HepG2 (cell line): ENCODE results near the gene SCAF4. TPM values are rescaled to one million over a fixed set of nuclear protein-coding genes. Genes with fewer than 3 reads are reported as not detected.

Experiments used
- ATAC-seq: fragments of 200-7000 bp; cut with Tn5 transposase; 3 replicates; pipeline ENCODE4 v1.9.1; 2020; ENCODE audit warnings: mild to moderate bottlenecking, moderate library complexity
- BruUV-seq: library from RNA; stranded (reverse); fragments of 400-500 nt; replicated peaks from 2 replicates; lab custom pipeline; 2021; lab: Mats Ljungman, UMichigan
- CTCF ChIA-PET: fragments of 300-600 bp; formaldehyde crosslinking; extraction: SDS; loops from one replicate; lab custom pipeline; 2021; ENCODE audit warnings: low total read pairs, inconsistent platforms, low intra/inter-chr PET ratio; lab: Yijun Ruan, JAX
- POLR2A ChIA-PET: fragments of 350-600 bp; sonication (Branson Sonifier 250); formaldehyde crosslinking; loops from one replicate; lab custom pipeline; 2020; ENCODE audit warnings: antibody characterized with exemption, inconsistent platforms; lab: Yijun Ruan, JAX
- DNase-seq: peaks from one replicate; pipeline ENCODE4 v3.0.0-alpha.2; 2015; ENCODE audit warnings: low spot score
- FAIRE-seq: peaks from 3 replicates; lab custom pipeline; 2011; peaks lifted over from hg19 to GRCh38; lab: Jason Lieb, UNC
- H2AFZ ChIP-seq: one replicate; pipeline ENCODE4 v1.6.1; 2011; ENCODE audit warnings: low read length, inconsistent platforms
- H3K27ac ChIP-seq: fragments of 300-600 bp; 3 replicates; pipeline ENCODE4 v1.8.0; 2011; ENCODE audit warnings: mixed run types, mild to moderate bottlenecking, mixed read lengths, low read length, inconsistent platforms; ENCODE audit not compliant: insufficient read depth; ENCODE audit errors: extremely low read length
- H3K27me3 ChIP-seq, 2 experiments: fragments of 200-600 bp in 1 of 2; 2 replicates in 1 of 2; 3 replicates in 1 of 2; pipeline versions ENCODE4 v1.6.0 to v1.8.0; 2011; ENCODE audit warnings: low read length in 2 of 2, mild to moderate bottlenecking in 2 of 2, moderate library complexity in 2 of 2, inconsistent platforms in 1 of 2; ENCODE audit not compliant: insufficient read depth in 2 of 2, control insufficient read depth in 1 of 2
- H3K36me3 ChIP-seq, 2 experiments: fragments of 200-600 bp in 1 of 2; replicated peaks in 1 of 2; 2 replicates in 1 of 2; 3 replicates in 1 of 2; pipeline versions ENCODE4 v1.5.1 to v1.8.0; 2011; ENCODE audit warnings: low read length in 2 of 2, inconsistent platforms in 1 of 2; ENCODE audit not compliant: insufficient read depth in 2 of 2, control insufficient read depth in 1 of 2
- H3K4me1 ChIP-seq: 2 replicates; pipeline ENCODE4 v1.5.1; 2012; ENCODE audit warnings: low read length, inconsistent platforms; ENCODE audit not compliant: insufficient read depth
- H3K4me2 ChIP-seq: 2 replicates; pipeline ENCODE4 v1.6.0; 2011; ENCODE audit warnings: low read depth, low read length, inconsistent platforms
- H3K4me3 ChIP-seq, 3 experiments: fragments of 200-600 bp in 1 of 3; sonication (generic), shearing (Covaris generic) in 1 of 3; replicated peaks in 1 of 3; 2 replicates each; pipeline ENCODE4 v1.5.1; 2011 to 2016; ENCODE audit warnings: low read length in 3 of 3, inconsistent platforms in 2 of 3, low read depth in 2 of 3, mild to moderate bottlenecking in 2 of 3, control low read depth in 1 of 3, mixed read lengths in 1 of 3; ENCODE audit not compliant: insufficient read depth in 1 of 3
- H3K79me2 ChIP-seq: one replicate; pipeline ENCODE4 v1.6.1; 2011; ENCODE audit warnings: low read length, inconsistent platforms; ENCODE audit not compliant: insufficient read depth
- H3K9ac ChIP-seq: 2 replicates; pipeline ENCODE4 v1.6.0; 2011; ENCODE audit warnings: mild to moderate bottlenecking, low read depth, low read length, inconsistent platforms; ENCODE audit not compliant: insufficient read depth
- H3K9me3 ChIP-seq: 2 replicates; pipeline ENCODE4 v1.5.1; 2012; ENCODE audit warnings: mild to moderate bottlenecking, low read length
- H4K20me1 ChIP-seq: 2 replicates; pipeline ENCODE4 v1.6.0; 2011; ENCODE audit warnings: inconsistent platforms, mild to moderate bottlenecking, low read length, moderate library complexity; ENCODE audit not compliant: insufficient read depth
- ATF7 ChIP-seq, 2 experiments: fragments of 450-650 bp in 1 of 2; sonication (generic) in 1 of 2; formaldehyde crosslinking in 1 of 2; IDR thresholded peaks; 2 replicates each; pipeline versions ENCODE4 v1.4.0 to v1.6.1; 2016 to 2020; ENCODE audit warnings: antibody characterized with exemption in 1 of 2, mild to moderate bottlenecking in 1 of 2, missing genetic modification reagents in 1 of 2
- CEBPG ChIP-seq: IDR thresholded peaks from 2 replicates; pipeline ENCODE4 v1.6.1; 2016
- GZF1 ChIP-seq: sonication (generic); formaldehyde crosslinking; IDR thresholded peaks from 2 replicates; pipeline ENCODE4 v1.5.1; 2020; ENCODE audit warnings: mild to moderate bottlenecking, missing genetic modification reagents
- HHEX ChIP-seq: IDR thresholded peaks from 2 replicates; pipeline ENCODE4 v1.6.1; 2016; ENCODE audit warnings: control low read depth
- HNRNPUL1 ChIP-seq: fragments of 200-400 bp; formaldehyde crosslinking; IDR thresholded peaks from 2 replicates; pipeline ENCODE4 v1.6.1; 2017; ENCODE audit warnings: low read depth, mild to moderate bottlenecking, low read length, moderate library complexity
- MTA1 ChIP-seq: sonication (generic); formaldehyde crosslinking; IDR thresholded peaks from 2 replicates; pipeline ENCODE4 v1.4.0; 2020; ENCODE audit warnings: missing genetic modification reagents, mild to moderate bottlenecking, borderline replicate concordance
- NFIB ChIP-seq: sonication (generic); formaldehyde crosslinking; IDR thresholded peaks from 2 replicates; pipeline ENCODE4 v1.9.0; 2021; ENCODE audit warnings: missing genetic modification reagents, mild to moderate bottlenecking, borderline replicate concordance
- NFIC ChIP-seq: IDR thresholded peaks from 2 replicates; pipeline ENCODE4 v1.6.1; 2012; ENCODE audit warnings: mild to moderate bottlenecking, low read length, inconsistent platforms
- PPARG ChIP-seq: conservative IDR thresholded peaks from 2 replicates; pipeline ENCODE4 v1.6.1; 2016; ENCODE audit warnings: missing biosample characterization, missing genetic modification reagents
- PTBP1 ChIP-seq: fragments of 200-400 bp; formaldehyde crosslinking; IDR thresholded peaks from 2 replicates; pipeline ENCODE4 v1.6.1; 2018; ENCODE audit warnings: low read length, low read depth; ENCODE audit not compliant: poor library complexity, severe bottlenecking
- SMYD3 ChIP-seq: sonication (generic); formaldehyde crosslinking; IDR thresholded peaks from 2 replicates; pipeline ENCODE4 v1.8.1; 2023; ENCODE audit warnings: mild to moderate bottlenecking, missing genetic modification reagents
- SRSF4 ChIP-seq: fragments of 200-400 bp; formaldehyde crosslinking; IDR thresholded peaks from one replicate; pipeline ENCODE4 v1.6.1; 2018; ENCODE audit warnings: mild to moderate bottlenecking, low read depth, low read length, moderate library complexity; ENCODE audit not compliant: poor library complexity, severe bottlenecking
- STAT6 ChIP-seq: sonication (generic); formaldehyde crosslinking; IDR thresholded peaks from 2 replicates; pipeline ENCODE4 v1.4.0; 2020; ENCODE audit warnings: missing genetic modification reagents, mild to moderate bottlenecking, borderline replicate concordance
- ZBTB21 ChIP-seq: sonication (generic); formaldehyde crosslinking; IDR thresholded peaks from 2 replicates; pipeline ENCODE4 v1.4.0; 2020; ENCODE audit warnings: missing genetic modification reagents
- ZMYM2 ChIP-seq: sonication (generic); formaldehyde crosslinking; IDR thresholded peaks from 2 replicates; pipeline ENCODE4 v1.8.0; 2022; ENCODE audit warnings: mild to moderate bottlenecking, missing genetic modification reagents
- ZNF550 ChIP-seq: sonication (generic); formaldehyde crosslinking; IDR thresholded peaks from 2 replicates; pipeline ENCODE4 v1.4.0; 2020; ENCODE audit warnings: mild to moderate bottlenecking, missing genetic modification reagents, borderline replicate concordance
- ZNF720 ChIP-seq: sonication (generic); formaldehyde crosslinking; IDR thresholded peaks from 2 replicates; pipeline ENCODE4 v1.4.0; 2020; ENCODE audit warnings: missing genetic modification reagents
- ZNF784 ChIP-seq: sonication (generic); formaldehyde crosslinking; IDR thresholded peaks from 2 replicates; pipeline ENCODE4 v1.5.1; 2020; ENCODE audit warnings: missing genetic modification reagents, mild to moderate bottlenecking, borderline replicate concordance
- WGBS: methylation state at CpG from one replicate; pipeline ENCODE4 v1.1.6; 2017; ENCODE audit warnings: low lambda C conversion rate; 5-methylcytosine and 5-hydroxymethylcytosine counted together
- in situ Hi-C: cut with HindIII; loops from 2 replicates; pipeline ENCODE4 v1.10.0; 2017; ENCODE audit warnings: low pct_unique_long_range_greater_than_20kb; ENCODE audit not compliant: extremely low pct_ligation_motif_present
- intact Hi-C: fragments of 100-400 bp; cut with micrococcal nuclease; formaldehyde crosslinking; loops from one replicate; pipeline ENCODE4 v1.10.0; 2022; ENCODE audit not compliant: unreplicated experiment
- polyA plus RNA-seq, 8 experiments: library from polyadenylated mRNA; depleted of rRNA in 3 of 8; stranded (reverse) in 7 of 8; unstranded in 1 of 8; fragments of >200 nt; fragmentation: Illumina TruSeq in 4 of 8; extraction: Trizol in 4 of 8; gene quantifications; 2 replicates each; pipeline versions ENCODE4 v1.2.1 to v1.2.3, GENCODE V29; 2011 to 2016; ENCODE audit warnings: low read depth in 4 of 8, missing spikeins in 1 of 8, mixed read lengths in 1 of 8; ENCODE audit not compliant: insufficient read depth in 1 of 8
- total RNA-seq, 5 experiments: library from RNA; depleted of rRNA; stranded (reverse); fragments of >200 nt; fragmentation: Illumina TruSeq; extraction: Trizol; gene quantifications; 2 replicates each; pipeline ENCODE4 v1.2.3, GENCODE V29; 2016; ENCODE audit warnings: low read depth in 1 of 5
- TF ChIP-seq, protein P1 (sequence below): sonication (generic); formaldehyde crosslinking; IDR thresholded peaks from 2 replicates; pipeline ENCODE4 v1.5.0; 2020; ENCODE audit warnings: mild to moderate bottlenecking, missing genetic modification reagents

Gene SCAF4
- total and polyA plus RNA-seq, 2 of the 13 experiments (the other 11 are each of a cell fraction or from before 2014, with no cell fraction given), result 9.1 to 11.5 TPM

DNA sequence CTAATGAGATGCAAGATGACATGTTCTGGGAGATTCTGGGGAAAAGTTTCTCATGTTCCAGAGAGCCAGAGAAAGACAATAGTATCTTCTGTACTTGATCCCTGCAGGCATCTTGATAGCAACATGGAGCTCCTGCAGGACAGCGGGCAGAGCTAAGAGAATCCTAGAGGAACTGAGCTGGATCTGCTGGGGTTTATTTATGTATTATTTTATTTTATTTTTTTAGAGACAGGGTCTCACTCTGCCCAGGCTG lies 22.7 kb upstream of the SCAF4 start (continued):
- TF ChIP-seq, protein P1, sequence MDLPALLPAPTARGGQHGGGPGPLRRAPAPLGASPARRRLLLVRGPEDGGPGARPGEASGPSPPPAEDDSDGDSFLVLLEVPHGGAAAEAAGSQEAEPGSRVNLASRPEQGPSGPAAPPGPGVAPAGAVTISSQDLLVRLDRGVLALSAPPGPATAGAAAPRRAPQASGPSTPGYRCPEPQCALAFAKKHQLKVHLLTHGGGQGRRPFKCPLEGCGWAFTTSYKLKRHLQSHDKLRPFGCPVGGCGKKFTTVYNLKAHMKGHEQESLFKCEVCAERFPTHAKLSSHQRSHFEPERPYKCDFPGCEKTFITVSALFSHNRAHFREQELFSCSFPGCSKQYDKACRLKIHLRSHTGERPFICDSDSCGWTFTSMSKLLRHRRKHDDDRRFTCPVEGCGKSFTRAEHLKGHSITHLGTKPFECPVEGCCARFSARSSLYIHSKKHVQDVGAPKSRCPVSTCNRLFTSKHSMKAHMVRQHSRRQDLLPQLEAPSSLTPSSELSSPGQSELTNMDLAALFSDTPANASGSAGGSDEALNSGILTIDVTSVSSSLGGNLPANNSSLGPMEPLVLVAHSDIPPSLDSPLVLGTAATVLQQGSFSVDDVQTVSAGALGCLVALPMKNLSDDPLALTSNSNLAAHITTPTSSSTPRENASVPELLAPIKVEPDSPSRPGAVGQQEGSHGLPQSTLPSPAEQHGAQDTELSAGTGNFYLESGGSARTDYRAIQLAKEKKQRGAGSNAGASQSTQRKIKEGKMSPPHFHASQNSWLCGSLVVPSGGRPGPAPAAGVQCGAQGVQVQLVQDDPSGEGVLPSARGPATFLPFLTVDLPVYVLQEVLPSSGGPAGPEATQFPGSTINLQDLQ (CRISPR knock-in tag), result no peak
- TF ChIP-seq NFIC, result no peak
- no peak for TF ChIP-seq CEBPG
- no peak for TF ChIP-seq ZNF550
- no peak for TF ChIP-seq ZNF784 (CRISPR knock-in tag)
- TF ChIP-seq SMYD3 (CRISPR knock-in tag), result no peak
- TF ChIP-seq ZMYM2 (CRISPR knock-in tag), result no peak
- no peak for TF ChIP-seq PPARG (CRISPR knock-in tag)
- no peak for TF ChIP-seq ZNF720 (CRISPR knock-in tag)
- TF ChIP-seq GZF1, result no peak
- TF ChIP-seq ATF7 (IDR thresholded peaks at IDR 0.05), result no peak
- no peak for TF ChIP-seq ATF7 (CRISPR knock-in tag; IDR thresholded peaks at IDR 0.05)

DNA sequence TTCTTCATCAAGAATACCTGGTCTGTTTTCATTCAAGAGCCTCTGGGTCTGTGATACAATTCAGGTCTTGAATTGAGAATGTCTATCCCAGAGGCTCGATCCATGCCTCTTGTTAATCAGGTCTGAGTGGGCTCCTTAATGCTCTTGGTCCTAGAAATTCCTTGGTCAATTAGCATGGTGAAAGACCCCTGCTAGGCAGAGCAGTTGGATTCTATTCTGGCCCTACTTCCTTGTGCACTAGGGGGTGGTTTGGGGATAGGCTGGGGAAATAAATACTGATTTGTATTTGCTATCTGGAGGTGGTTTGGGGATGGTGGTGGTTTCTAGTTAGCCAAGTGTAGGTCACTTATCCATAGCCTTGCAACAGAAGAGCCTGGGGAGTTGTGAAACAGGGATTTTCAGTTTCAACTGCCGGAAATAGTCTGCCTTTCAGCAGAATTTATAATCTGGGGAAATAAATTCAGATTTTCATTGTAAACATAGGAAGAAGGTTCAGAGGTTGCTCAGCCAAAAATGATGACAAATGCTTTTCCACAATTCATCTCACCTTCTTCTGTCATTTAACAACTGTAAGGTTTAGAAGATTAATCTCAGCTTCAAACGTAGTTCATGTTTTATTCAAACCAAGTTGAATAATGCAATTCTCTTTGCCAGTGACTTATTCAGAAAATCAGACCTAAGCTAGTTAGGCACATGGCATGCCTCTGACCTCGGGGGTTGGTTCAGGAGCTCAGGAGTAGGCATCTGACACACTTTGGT lies 22.2 kb upstream of the SCAF4 start:
- intact Hi-C loops (no loop called here), in situ Hi-C loops (no loop called here)
- H3K4me1 ChIP-seq, result no peaks in the 10 kb centered on the region
- FAIRE-seq (no peak), DNase-seq (no peak), ATAC-seq (no peak)
- no peak overlapping the region for H3K27ac ChIP-seq
- H3K9me3 ChIP-seq, result no peaks in the 10 kb centered on the region
- H2AFZ ChIP-seq, result no peak overlapping the region
- 6% methylated on average over 4 of the region's 4 CpGs for WGBS
- H3K4me2 ChIP-seq, result no peak overlapping the region
- H3K27me3 ChIP-seq, result no peaks in the 10 kb centered on the region; a peak in 2 of 5 replicates
- no peak overlapping the region for H3K9ac ChIP-seq
- no TSS peak for BruUV-seq
- H3K36me3 ChIP-seq, result no peaks in the 10 kb centered on the region
- POLR2A ChIA-PET, result no interaction called here
- no peak overlapping the region for H3K4me3 ChIP-seq
- no peaks in the 10 kb centered on the region for H4K20me1 ChIP-seq
- no peaks in the 10 kb centered on the region for H3K79me2 ChIP-seq
- CTCF ChIA-PET, result no interaction called here
- TF ChIP-seq HHEX (CRISPR knock-in tag) (no peak), HNRNPUL1 (no peak), PTBP1 (no peak), MTA1 (CRISPR knock-in tag) (no peak), SRSF4 (no peak), STAT6 (no peak), NFIB (no peak), ZBTB21 (no peak)
